Measurements from ENCODE around the gene FN3KRP. TPM values are rescaled to one million over a fixed set of nuclear protein-coding genes. Genes with fewer than 3 reads are reported as not detected.

The FN3KRP gene
- total and polyA plus RNA-seq, 8 donors = 1.2 to 50.7 (median 20.8) TPM

DNA sequence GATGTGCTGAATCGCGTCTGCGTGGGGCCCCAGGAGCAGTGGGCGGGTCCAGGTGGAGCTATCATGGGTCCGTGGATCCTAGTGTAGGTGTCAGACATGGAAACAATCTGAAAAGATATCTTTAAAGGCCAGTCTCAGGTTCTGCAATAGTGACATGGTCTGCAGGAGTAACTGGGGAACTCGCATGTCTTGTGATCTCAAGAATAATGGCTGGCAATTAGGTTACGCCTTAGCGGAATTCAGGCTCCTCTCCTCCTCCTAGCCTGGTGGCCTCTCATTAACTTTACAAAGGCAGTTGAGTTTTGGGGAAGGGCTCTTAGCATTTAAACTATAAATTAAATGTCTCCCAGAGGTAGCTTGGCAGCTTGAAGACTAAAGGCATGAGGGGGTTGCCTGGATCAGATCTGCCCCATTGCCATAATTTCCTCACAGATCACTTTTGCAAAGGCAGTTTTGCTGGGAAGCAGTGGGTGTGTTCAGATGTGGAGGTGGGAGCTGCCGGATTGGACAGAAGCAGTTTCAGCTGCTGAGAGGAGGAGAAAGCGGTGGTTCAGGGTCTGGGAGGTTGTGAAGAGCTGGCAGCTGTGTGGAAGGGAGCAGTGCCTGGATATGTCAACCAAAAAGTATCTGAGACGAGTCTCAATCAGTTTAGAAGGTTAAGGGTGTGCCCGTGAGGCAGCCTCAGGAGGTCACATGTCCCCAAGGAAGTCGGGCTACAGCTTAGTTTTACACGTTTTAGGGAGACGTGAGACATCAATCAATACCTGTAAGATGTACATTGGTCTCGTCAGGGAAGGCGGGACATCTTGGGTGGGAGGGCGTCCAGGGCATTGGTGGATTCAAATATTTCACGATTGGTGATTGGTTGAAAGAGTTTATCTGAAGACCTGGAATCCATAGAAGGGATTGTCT, 38.0 kb downstream of the FN3KRP start:
- DNase-seq = peak in 1 of 2 donors; percentile 78
- Histone ChIP-seq H3K27me3 (no peaks in the 10 kb centered on the region), H3K36me3 (peaks cover 0 to 13% (median 5%) of the 10 kb centered on the region in 4 donors), H3K9me3 (no peaks in the 10 kb centered on the region), H3K27ac (no peak overlapping the region), H3K4me1 (peaks cover 8 to 28% (median 21%) of the 10 kb centered on the region in 4 donors), H3K4me3 (no peak overlapping the region)
- TF ChIP-seq EP300 (IDR thresholded peaks at IDR 0.05) (no peak), POLR2AphosphoS5 (IDR thresholded peaks at IDR 0.05) (no peak), POLR2A (IDR thresholded peaks at IDR 0.05) (no peak)
- TF ChIP-seq, protein P1, sequence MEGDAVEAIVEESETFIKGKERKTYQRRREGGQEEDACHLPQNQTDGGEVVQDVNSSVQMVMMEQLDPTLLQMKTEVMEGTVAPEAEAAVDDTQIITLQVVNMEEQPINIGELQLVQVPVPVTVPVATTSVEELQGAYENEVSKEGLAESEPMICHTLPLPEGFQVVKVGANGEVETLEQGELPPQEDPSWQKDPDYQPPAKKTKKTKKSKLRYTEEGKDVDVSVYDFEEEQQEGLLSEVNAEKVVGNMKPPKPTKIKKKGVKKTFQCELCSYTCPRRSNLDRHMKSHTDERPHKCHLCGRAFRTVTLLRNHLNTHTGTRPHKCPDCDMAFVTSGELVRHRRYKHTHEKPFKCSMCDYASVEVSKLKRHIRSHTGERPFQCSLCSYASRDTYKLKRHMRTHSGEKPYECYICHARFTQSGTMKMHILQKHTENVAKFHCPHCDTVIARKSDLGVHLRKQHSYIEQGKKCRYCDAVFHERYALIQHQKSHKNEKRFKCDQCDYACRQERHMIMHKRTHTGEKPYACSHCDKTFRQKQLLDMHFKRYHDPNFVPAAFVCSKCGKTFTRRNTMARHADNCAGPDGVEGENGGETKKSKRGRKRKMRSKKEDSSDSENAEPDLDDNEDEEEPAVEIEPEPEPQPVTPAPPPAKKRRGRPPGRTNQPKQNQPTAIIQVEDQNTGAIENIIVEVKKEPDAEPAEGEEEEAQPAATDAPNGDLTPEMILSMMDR (IDR thresholded peaks at IDR 0.05) = no peak
- intact Hi-C loops (cut with DNase I; ENCODE audit: low total_unique reads) = loop anchor here (10.0 kb wide), 1 partner anchor 90 kb away; no protein-coding TSS in a partner anchor
- WGBS, 5 donors = 72 to 84% (median 78%) methylated on average over 19 of the region's 19 CpGs

DNA sequence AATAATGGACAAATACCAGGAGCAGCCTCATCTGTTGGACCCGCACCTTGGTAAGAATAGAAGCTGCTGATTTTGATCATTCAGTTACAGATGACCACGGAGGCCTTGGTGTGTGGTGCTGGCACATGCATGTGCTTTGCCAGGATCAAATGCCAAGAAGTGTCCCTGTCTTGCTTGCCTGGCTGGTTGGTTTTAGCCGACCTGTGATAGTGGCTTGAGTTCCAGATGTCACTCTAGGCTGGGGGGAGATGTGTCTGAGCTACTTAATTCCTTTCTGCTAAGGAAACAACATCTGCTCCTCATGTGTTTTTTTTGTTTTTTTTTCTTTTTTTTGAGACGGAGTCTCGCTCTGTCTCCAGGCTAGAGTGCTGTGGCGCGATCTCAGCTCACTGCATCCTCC, 39.7 kb downstream of the FN3KRP start:
- Histone ChIP-seq H3K27me3 (no peaks in the 10 kb centered on the region), H3K36me3 (peaks cover 0 to 13% (median 5%) of the 10 kb centered on the region in 4 donors), H3K4me3 (no peak overlapping the region), H3K4me1 (peaks cover 8 to 26% (median 19%) of the 10 kb centered on the region in 4 donors), H3K27ac (no peak overlapping the region), H3K9me3 (no peaks in the 10 kb centered on the region)
- 78 to 91% (median 82%) methylated on average over 7 of the region's 7 CpGs for WGBS, 5 donors
- DNase-seq = no peak
- intact Hi-C loops (cut with DNase I; ENCODE audit: low total_unique reads) = loop anchor here (10.0 kb wide), 1 partner anchor 91 kb away; no protein-coding TSS in a partner anchor
- TF ChIP-seq POLR2AphosphoS5 (IDR thresholded peaks at IDR 0.05) = no peak
- TF ChIP-seq, protein P1 (IDR thresholded peaks at IDR 0.05) = no peak
- TF ChIP-seq EP300 (IDR thresholded peaks at IDR 0.05) = no peak
- no peak for TF ChIP-seq POLR2A (IDR thresholded peaks at IDR 0.05)

DNA sequence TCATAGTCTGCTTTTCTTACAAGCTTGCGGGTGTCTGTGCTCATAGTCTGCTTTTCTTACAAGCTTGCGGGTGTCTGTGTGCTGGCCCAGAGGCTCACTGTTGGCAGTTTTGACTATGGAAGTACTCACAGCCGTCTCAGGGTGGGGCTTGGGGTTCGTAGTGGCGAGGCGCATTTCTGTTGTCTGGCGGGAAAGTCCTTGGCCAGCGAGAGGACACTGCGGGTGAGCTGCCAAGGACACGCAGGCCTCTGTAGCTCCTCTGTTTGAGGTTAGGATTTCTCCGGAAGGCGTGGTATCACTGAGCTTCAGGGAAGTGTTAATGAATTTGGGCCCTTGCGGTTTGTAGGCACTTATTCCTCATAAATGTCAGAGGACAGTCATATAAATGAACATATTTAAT, 48.9 kb downstream of the FN3KRP start:
- TF ChIP-seq POLR2AphosphoS5 (IDR thresholded peaks at IDR 0.05) = no peak
- TF ChIP-seq POLR2A (IDR thresholded peaks at IDR 0.05) = no peak
- no peak for TF ChIP-seq EP300 (IDR thresholded peaks at IDR 0.05)
- TF ChIP-seq, protein P1 (IDR thresholded peaks at IDR 0.05) = no peak
- H3K4me3 ChIP-seq = no peak overlapping the region
- no peaks in the 10 kb centered on the region for H3K27me3 ChIP-seq
- WGBS, 5 donors = 69 to 83% (median 76%) methylated on average over 11 to 13 of the region's 13 CpGs
- intact Hi-C loops (cut with DNase I; ENCODE audit: low total_unique reads) = no loop called here
- no peaks in the 10 kb centered on the region for H3K4me1 ChIP-seq
- no peaks in the 10 kb centered on the region for H3K9me3 ChIP-seq
- H3K27ac ChIP-seq = no peak overlapping the region
- DNase-seq = no peak
- H3K36me3 ChIP-seq = peaks cover 7 to 78% (median 67%) of the 10 kb centered on the region in 4 donors

DNA sequence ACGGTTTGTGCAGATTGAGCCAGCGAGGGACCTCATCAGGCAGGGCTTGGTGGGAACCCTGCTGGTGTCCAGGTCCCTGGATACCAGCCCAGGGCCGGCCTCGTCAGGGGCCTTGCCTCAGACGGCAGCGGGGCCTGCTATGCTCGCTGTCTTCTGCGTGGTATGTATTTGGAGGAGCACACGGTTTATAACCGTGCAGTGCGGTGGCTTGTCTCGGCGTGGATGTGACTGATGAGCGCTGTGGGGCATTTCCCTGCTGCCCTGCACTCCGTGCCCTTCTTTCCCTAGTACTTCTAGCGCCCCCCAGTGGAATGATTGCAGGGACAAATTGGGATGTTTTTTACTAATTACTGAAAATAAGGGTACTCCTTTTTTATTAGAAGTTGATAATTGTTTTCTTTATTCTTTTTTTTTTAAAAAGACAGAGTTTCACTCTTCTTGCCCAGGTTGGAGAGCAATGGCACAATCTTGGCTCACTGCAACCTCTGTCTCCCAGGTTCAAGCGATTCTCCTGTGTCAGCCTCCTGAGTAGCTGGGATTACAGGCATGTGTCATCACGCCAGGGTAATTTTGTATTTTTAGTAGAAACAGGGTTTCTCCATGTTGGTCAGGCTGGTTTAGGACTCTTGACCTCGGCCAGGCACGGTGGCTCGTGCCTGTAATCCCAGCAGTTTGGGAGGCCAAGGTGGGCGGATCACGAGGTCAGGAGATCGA, 50.7 kb downstream of the FN3KRP start:
- 62 to 73% (median 67%) methylated on average over 24 of the region's 24 CpGs for WGBS, 5 donors
- Histone ChIP-seq H3K27me3 (no peaks in the 10 kb centered on the region), H3K4me1 (peaks cover 0 to 9% (median 4%) of the 10 kb centered on the region in 4 donors), H3K36me3 (peaks cover 7 to 77% (median 69%) of the 10 kb centered on the region in 4 donors), H3K9me3 (no peaks in the 10 kb centered on the region), H3K27ac (no peak overlapping the region), H3K4me3 (no peak overlapping the region)
- TF ChIP-seq, protein P1 (IDR thresholded peaks at IDR 0.05) = peak in 5 of 7 experiments; percentile 42 to 63 (median 56)
- TF ChIP-seq EP300 (IDR thresholded peaks at IDR 0.05) (no peak), POLR2AphosphoS5 (IDR thresholded peaks at IDR 0.05) (no peak)
- DNase-seq = peak; percentile 71 to 77
- intact Hi-C loops (cut with DNase I; ENCODE audit: low total_unique reads) = no loop called here

All from stomach (tissue), 9 donors.